Epithelial cell of proximal tubule (primary cell): ENCODE results near the gene MFSD12. TPM values are rescaled to one million over a fixed set of nuclear protein-coding genes. Genes with fewer than 3 reads are reported as not detected.

Source experiments
- DNase-seq: peaks from one replicate; pipeline ENCODE4 v3.0.0-alpha.2; 2011; ENCODE audit warnings: low read depth
- H3K4me3 ChIP-seq: 2 replicates; pipeline ENCODE4 v1.5.1; 2011; ENCODE audit warnings: low read depth, mild to moderate bottlenecking, low read length
- CTCF ChIP-seq: conservative IDR thresholded peaks from 2 replicates; pipeline ENCODE4 v1.5.1; 2012; ENCODE audit warnings: low read depth, mild to moderate bottlenecking, low read length
- total RNA-seq: library from RNA; depleted of rRNA; stranded (reverse); fragments of >200 nt; gene quantifications from 2 replicates; pipeline ENCODE4 v1.2.3, GENCODE V29; 2015

MFSD12 gene
- total RNA-seq, 1 donor from 2014 or later: 260 TPM

GRCh38 chr19:3519126-3519525 lies 38.3 kb downstream of the MFSD12 start:
- DNase-seq: no peak
- TF ChIP-seq CTCF: no peak

GRCh38 chr19:3518659-3519058 lies 38.7 kb downstream of the MFSD12 start:
- no peak for DNase-seq
- TF ChIP-seq CTCF: no peak
- no peak overlapping the region for H3K4me3 ChIP-seq

More at GRCh38 chr19:3519126-3519525, 38.3 kb downstream of the MFSD12 start:
- no peak overlapping the region for H3K4me3 ChIP-seq

- no peak overlapping the region for H3K4me3 ChIP-seq
- DNase-seq: no peak
Observed at GRCh38 chr19:3518255-3518654, 39.1 kb downstream of the MFSD12 start.

GRCh38 chr19:3517638-3518037 lies 39.7 kb downstream of the MFSD12 start:
- no peak for TF ChIP-seq CTCF
- H3K4me3 ChIP-seq: no peak overlapping the region
- DNase-seq: no peak

More at GRCh38 chr19:3518255-3518654, 39.1 kb downstream of the MFSD12 start:
- TF ChIP-seq CTCF: no peak

- TF ChIP-seq CTCF: no peak
- H3K4me3 ChIP-seq: no peak overlapping the region
- no peak for DNase-seq
Observed at GRCh38 chr19:3516675-3517207, 40.6 kb downstream of the MFSD12 start.

- TF ChIP-seq CTCF: no peak
Observed at GRCh38 chr19:3515891-3516422, 41.4 kb downstream of the MFSD12 start.

GRCh38 chr19:3514930-3515329 lies 42.5 kb downstream of the MFSD12 start:
- H3K4me3 ChIP-seq: no peak overlapping the region
- TF ChIP-seq CTCF: no peak
- DNase-seq: no peak

More at GRCh38 chr19:3515891-3516422, 41.4 kb downstream of the MFSD12 start:
- DNase-seq: no peak
- no peak overlapping the region for H3K4me3 ChIP-seq
